T-helper 1 cell (primary cell): ENCODE measurements around the gene IL16.

Source experiments
- DNase-seq, 5 donors: peaks; one replicate each; pipeline ENCODE4 v3.0.0-alpha.2; 2012 to 2020

IL16 gene

DNA sequence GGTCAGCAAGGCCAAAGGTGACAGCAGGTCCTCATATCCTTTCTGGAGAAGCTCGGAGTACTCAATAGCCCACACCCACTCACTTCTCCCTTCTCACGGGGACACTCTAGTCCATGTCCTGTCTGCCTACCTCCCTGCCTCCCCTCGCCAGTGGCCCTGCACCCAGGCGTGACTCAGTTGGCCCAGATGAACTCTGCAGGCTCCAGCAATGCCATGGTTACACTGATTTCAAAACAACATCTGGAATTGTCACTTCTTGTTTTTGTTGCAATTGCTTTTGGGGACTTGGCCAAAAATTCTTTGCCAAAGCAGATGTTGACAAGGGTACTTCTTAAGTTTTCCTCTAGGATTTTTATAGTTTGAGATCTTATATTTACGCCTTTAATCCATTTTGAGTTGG, 13.0 kb downstream of the IL16 start:
- DNase-seq, result no peak

DNA sequence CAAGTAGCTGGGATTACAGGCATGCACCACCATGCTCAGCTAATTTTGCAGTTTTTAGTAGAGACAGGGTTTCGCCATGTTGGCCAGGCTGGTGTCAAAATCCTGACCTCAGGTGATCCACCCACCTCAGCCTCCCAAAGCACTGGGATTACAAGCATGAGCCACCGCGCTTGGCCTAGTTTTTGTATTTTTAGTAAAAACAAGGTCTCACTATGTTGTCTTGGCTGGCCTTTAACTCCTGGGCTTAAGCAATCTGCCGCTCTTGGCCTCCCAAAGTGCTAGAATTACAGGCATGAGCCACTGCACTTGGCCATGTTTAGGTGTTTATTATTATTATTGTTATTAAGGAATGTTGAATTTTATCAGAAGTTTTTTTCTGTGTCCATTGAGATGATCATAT, 14.7 kb downstream of the IL16 start:
- no peak for DNase-seq

DNA sequence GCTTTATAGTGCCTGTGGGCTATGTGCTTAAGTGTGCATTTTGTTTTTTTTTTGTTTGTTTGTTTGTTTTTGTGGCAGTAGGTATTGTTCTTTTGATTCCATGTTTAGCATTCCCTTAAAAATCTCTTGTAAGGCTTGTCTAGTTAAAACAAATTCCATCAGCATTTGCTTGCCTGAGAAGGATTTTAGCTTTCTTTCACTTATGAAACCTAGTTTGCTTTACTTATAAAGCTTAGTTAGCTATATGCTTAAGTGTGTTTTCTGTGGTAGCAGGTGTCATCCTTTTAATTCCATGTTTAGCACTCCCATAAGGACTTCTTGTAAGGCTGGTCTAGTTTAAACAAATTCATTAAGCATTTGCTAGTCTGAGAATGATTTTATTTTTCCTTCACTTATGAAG, 17.3 kb downstream of the IL16 start:
- DNase-seq, result no peak

DNA sequence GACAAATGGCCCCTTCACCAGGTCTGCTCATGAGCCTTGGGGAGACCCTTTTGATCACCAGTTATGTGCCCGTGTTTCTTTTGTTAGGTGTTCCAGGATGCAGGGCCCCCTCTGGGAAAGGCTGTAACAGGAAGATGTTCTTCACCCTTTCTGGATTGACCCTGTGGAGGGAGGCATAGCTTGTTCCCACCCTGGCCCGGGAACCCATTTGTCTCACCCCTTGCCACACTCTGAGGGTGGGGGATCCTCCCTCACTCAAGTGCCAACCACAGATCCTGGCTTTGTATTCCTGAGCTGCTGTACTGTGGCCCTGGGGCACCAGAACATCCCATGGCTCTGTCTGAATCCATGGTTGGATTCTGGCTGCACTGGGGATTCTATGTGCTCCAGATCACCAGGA, 18.9 kb downstream of the IL16 start:
- no peak for DNase-seq

DNA sequence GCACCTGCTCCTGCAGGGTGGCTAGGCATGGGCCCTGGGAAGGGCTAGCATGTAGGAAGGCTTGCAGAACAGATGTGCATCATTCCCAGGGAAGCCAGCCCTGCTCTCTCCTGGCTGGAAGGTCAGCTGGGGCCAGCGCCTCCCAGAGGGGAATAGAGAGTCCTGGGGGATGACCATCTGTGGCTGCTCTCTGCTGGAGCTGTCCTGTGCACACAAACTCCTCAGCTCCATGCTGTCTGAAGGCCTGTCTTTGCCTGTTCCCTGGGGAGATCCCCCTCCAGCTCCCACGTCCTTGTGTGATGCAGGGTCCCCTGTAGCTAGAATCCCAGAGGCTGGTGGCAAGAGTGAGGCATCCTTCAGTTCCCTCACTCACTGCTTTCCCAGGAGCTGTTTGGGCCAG, 19.3 kb downstream of the IL16 start:
- no peak for DNase-seq

DNA sequence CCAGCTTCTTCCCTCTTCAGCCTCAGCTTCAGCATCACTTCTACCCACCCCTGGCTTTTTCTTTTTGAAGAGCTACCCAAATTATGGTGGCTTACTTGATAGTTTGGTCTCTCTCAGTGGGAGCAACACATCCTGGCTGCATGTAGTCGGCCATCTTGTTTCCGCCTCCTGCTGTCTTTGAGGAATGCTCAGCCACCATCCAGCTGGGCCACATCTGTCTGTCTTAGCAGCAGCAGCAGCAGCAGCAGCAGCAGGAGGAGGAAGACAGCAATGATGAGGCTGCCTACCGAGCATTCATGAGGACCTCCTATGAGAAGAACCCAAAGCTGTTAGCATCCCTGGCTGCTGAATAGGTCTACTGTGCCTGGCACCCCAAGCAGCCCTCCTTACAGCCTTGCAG, 19.7 kb downstream of the IL16 start:
- DNase-seq, result no peak

DNA sequence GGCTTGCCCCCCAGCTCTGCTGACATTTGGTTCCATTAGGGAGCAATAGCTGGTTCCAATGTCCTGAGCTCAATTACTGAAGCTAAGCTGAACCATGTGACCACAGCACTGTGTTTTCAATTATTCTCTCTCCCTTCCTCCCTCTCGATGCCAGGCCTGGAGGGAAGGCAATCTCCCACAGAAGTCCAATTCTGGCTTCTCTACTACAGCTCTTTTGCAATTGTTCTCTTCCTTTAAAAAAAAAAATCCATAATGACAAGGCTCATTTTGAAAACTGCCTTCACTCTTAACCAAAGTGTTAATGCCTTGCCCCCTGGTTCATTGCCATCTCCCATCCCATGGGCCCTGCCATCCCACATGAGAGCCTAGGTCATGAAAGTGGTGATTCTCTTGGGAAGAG, 24.8 kb downstream of the IL16 start:
- DNase-seq, result no peak

DNA sequence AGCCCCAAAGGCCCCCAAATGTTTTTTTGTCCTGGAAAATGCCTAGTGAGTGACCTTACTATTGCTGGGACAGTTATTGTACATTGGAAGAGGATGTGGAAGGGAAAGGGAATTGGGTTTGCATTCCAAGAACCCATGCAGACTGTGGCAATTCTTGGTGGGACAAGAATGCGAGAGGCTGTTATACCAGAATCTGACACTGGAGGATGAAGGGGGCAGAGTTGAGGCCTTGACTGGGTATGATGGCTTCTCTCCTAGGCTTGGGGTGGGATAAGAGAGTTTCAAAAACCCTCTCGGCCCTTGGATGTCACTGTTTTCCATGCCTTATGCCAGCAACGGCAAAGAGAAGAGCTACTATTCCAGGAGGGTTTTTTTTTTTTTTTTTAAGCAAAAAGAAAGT, 25.3 kb downstream of the IL16 start:
- DNase-seq, result no peak

DNA sequence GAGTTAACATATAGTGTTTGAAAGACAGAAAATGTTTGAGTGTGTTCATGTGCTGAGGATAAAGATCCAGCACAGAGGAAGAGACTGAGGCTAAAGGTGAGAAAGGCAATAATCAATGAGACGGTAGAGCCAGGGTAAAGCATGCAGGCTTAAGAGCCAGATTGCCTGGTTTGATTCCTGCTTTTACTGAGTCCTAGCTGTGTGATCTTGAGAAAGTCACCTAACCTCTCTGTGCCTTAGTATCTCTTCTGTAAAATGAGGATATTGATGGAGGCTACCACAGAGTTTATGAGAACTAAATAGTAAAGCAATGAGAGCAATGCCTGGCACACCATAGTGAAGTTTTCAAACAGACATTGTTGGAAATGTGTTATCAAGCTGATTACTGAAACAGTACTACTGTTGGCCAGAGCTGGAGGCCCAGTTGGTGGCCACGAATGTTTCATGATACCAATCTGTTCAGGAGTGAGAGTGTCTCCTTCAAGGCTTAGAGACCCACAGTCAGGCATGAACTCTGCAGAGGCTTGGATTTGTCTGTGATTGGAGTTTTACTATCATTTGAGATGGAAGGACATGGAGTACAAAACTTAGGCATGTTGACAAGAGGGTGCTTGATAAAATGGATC, 26.8 kb downstream of the IL16 start:
- no peak for DNase-seq

DNA sequence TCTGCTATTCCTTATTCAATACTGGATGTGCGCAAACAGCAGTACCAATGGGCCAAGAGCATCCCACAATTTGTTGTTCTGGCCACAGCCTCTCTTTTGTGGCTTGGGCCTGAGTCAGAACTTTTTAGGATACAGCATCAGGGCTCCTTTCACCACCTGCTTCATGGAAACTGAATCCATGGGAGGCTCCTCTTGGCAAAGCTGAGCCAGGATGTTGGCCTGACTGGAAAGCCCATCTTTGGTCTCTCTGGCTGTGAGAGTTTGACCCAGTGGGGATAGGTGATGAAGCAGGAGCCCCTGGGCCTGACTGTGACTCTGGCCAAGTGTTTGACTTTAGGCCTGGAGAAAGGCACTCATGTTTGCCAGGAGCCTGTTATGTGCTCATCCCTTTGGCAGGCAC, 27.6 kb downstream of the IL16 start:
- no peak for DNase-seq

DNA sequence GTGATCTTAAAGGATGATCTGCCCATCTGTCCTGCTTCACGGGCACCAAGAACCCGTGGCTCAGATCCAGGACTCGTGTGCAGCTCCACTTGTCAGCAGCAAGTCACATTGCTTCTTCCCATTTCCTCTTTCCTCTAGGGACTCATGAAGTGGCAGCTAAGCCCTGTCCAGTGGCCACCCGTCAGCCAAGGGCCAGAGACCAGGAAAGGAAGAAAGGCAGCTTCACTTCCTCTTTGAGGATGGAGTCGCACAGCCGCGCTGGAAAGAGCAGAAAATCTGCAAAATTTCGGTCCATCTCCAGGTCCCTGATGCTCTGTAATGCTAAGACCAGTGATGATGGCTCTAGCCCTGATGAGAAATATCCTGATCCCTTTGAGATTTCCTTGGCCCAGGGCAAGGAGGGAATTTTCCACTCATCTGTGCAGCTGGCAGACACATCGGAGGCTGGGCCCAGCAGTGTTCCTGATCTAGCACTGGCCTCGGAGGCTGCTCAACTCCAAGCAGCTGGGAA, 28.5 kb downstream of the IL16 start:
- no peak for DNase-seq

DNA sequence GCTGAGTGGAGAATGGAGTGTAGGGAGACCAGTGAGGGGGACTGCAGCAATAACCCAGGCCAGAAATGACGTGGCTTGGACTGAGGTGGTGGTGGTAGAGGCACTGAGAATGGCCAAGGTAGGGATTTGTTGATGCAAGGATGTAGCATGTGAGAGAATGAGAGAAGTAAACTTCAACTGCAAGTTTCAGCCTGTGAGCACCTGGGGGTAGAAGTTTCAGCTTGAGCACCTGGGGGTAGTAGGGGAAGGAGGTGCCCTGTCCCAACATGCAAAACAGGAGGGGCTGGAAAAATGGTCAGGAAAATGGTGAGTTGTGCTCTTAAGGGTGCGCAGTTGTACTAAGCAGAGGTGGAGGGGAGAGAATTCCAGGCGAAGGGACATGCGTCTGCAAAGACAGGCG, 31.0 kb downstream of the IL16 start:
- DNase-seq, result no peak

DNA sequence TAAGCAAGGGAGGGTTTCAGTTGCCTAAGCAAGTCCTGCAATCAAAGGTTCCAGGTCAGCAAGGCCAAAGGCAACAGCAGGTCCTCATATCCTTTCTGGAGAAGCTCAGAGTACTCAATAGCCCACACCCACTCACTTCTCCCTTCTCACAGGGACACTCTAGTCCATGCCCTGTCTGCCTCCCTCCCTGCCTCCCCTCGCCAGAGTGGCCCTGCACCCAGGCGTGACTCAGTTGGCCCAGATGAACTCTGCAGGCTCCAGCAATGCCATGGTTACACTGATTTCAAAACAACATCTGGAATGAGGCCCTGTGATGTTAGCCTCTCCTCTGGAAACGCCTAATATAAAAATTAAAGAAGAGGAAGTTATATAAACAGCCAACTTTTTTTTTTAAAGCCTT, 32.9 kb downstream of the IL16 start:
- no peak for DNase-seq

DNA sequence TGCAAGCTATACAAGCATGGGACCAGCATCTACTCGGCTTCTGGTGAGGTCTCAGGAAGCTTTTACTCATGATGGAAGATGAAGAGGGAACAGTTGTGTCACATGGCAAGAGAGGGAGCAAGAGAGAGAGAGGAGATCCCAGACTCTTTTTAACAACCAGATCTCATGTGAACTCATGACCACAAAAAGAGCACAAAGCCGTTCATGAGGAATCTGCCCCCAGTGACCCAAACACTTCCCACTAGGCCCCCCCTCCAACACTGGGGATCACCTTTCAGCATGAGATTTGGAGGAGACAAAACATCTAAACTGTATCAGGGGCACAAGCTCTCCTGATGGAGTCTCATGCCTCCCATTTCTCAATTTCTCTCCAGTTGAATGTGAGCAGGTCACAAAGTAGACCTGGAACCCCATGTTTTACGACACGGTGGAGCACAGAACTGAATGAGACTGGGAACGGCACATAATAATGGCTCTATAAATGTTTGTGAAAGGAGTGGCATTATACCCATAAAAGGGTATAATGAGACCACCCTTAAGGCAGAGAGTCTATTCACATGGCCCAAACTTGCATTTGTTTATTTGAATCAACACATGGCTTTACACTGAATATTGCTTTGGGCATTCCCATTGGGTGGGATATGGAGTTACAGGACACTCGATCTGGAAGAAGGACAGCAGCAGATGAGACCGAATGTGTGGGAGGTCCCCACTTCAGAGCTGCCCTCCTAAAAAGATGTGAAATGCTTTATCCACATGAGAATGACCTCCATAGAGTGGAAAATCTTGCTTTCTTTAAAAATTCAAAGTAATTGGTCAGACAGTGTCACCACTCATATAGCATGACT, 38.8 kb downstream of the IL16 start:
- no peak for DNase-seq

DNA sequence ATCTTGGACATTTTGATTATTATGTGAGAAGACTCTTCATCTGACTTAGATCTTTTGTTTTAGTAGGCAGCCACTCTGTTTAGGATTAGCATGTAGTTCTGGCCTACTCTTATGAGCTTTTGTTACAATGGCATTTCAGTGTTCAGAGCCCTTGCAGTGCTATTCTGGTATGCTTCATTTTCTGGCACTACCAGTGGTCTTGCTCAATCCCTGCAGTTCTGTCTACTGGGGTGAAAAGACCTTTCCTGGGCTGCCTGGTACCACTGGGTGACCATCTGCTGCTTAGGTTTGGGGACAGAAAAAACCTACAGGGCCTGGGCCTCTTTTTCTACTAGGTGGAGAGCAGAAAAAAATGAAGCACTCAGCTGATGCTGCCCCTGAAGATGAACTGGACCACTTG, 42.5 kb downstream of the IL16 start:
- no peak for DNase-seq

DNA sequence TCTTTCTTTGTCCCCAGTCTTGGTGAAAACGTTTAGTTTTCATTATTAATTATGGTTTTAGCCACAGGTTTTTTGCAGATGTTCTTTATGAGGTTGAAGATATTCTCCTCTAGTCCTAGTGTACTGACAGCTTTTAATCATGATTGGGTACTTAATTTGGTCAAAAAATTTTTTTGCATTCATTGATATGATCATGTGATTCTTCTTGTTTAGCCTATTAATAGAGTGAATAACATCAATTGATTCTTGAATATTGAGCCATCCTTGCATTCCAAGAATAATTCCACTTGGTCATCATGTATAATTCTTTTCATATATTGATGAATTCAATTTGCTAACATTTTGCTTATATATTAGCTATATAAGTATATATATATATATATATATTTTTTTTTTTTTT, 46.1 kb downstream of the IL16 start:
- no peak for DNase-seq

DNA sequence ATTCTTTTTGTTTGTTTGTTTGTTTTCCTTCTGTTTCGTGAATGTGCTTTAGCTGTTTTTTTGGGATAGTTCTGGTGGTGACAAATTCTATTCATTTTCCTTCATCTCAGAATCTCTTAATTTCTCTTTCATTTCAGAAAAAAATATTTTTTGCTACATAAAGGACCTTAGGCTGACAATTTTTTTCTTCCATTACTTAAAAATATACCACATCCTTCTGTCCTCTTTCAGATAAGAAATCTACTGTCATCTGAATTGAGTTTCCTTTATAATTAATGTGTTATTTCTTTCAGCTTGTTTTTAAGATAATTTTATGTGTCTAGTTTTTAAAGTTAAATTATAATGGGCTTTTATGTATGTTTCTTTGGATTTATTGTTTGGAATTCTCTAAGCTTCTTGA, 47.6 kb downstream of the IL16 start:
- no peak for DNase-seq

DNA sequence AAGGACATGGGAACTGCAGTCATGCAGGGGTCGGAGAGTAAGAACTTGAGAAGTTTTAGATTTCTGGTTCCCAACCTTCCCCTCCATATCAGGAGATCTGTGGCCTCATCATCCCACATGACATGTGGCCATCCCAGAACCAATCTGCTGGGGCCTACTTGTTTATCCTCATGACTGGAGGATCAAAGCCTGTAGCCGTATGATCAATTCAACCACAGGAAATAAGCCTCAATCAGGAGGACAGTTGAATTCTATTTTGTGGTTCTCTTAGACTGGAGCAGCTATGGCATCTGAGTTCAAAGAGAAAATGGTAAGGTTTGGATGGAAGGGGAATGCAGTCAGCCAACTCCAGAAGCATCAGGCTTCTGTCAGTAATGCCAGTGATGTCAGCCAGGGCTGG, 57.2 kb downstream of the IL16 start:
- no peak for DNase-seq

DNA sequence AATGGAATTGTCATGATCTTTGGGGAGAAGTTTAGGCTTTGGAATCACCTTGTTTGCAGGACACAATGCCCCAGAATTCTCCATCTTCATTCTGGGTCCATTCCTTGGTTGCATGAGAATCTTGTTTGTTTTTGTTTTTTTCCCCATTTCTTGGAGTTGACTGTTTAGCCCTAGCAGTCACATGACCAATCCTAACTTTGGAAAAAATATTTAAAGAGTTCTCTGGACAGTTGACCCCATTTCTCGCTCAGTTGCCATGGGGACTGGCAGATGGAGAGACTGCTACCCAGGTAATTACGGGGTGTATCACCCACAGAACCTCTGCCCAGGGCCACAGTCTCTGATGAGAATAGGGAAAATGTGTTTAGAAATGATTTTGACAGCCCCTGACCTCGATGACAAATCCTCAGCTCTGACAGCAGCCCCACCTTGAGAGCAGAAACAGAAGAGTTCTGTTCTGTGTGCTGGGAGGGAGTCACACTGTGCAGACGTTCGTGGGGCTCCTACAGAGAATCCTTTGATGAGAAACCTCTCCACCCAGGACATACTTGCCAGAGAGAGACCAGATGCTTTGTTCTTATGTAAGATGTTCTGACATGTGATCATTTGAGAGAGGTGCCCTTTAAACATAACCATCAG, 57.7 kb downstream of the IL16 start:
- DNase-seq, result no peak

DNA sequence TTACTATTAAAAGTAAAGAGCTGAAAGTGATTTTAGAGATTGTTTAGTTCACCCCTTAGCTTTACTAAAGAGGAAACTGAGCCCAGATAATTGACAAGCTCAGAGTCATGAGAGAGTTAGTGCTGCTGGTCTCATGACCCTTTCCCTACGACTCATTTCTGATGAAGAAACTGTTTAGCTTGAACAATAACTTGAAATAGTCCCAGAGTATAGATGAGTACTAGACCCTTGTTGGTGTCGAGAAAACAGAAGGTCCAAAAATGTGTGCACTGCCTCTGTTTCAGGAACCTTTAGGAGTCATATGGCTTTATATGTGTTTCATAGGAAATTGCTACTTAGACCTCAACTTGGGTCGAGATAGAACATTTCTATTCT, 58.2 kb downstream of the IL16 start:
- no peak for DNase-seq

DNA sequence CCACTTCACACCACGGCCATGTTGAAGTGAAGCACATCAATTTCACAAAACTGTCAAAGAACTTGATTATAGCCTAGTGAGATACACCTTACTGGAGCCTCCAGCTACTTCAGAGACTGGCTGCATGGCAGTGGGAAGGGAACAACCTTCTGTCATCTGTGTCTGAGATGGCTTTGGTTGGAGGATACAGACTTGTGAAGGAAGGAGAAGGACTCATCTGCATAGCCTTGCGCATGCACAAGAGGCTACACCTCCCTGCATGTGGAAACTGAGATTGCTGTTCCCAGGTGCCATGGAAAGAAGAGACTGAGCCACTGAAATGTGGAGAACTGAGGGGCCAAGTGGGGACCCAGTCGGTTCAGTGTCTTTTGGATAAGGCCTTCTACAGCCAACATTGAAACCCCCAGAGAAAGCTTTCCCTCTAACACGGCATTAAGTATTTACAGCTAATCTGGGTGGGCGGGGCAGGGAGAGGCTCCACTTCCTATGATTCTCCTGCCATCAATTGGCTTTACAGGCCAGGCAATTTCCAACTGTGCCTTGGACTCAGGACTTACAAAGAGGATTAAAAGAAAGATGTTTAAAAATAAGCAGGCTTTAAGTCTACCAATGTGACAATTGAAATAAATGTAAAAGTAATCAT, 58.8 kb downstream of the IL16 start:
- no peak for DNase-seq

DNA sequence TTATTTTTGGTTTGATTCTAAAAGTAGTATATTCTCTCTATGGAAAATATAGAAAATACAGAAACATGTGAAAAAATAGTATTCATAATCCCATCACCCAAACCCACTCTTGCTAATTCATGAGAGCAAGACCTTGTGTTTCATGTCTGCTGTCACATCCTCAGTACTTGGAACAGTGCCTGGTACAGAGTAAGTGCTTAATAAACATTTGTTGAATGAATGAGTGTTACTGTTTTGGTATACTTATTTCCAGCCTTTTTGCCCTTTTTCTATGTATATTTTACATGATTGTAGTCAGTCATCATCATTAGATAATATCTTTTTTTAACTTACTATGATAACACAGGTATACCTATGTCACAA, 59.3 kb downstream of the IL16 start:
- DNase-seq, result no peak

DNA sequence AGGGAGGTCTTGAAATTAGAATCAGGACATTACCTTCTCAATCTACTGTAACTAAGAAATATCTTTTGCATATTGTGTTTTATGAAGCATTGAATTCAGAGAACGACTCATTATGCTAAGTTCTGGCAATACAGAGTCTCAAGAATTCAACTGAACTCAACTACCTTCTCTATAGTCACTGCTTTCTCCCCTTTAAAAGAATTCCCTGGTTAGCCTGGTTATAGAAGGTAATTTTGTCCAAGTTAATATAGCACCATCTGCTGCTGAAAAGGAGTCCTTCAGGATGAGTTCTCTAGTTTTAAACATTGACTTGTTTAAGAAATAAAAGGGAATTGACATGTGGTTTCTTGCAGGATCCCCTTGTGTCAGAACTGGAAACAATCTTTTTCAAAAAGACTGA, 60.2 kb downstream of the IL16 start:
- DNase-seq, result no peak

DNA sequence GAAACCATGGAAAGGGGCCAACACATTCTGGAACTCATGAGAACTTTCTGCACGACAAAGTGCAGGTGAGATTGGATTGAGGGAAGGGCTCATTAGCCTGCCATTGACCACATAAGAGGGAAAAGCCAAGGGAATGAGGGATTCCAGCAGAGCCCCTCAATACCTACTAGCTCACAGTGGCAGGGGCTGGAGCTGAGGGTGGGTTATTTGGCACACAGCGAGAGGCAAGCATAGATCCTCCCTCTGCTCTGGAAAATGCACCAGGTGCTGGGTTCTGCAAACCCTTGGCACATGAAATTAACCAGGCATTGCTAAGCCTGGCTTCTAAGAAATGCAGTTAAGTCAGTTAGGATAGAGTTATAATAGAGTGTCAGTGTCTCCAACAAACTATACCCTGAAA, 60.8 kb downstream of the IL16 start:
- no peak for DNase-seq
